HCT116 (cell line): ENCODE data around the gene ISCA2.

ENCODE experiments used
- ELF1 ChIP-seq: IDR thresholded peaks from 2 replicates; pipeline ENCODE4 v1.6.1; 2012; ENCODE audit warnings: low read depth, borderline replicate concordance
- EZH2 ChIP-seq: fragments of 200-600 bp; sonication (generic); IDR thresholded peaks from 2 replicates; pipeline ENCODE4 v1.6.1; 2017; ENCODE audit warnings: antibody characterized with exemption, mixed run types
- FOSL1 ChIP-seq: IDR thresholded peaks from 2 replicates; pipeline ENCODE4 v1.6.1; 2012; ENCODE audit warnings: low read depth
- POLR2A ChIP-seq: IDR thresholded peaks from 2 replicates; pipeline ENCODE4 v1.7.0; 2011; ENCODE audit warnings: borderline replicate concordance; ENCODE audit not compliant: insufficient read depth, insufficient read length; ENCODE audit errors: extremely low read depth
- POLR2AphosphoS5 ChIP-seq: IDR thresholded peaks from 2 replicates; pipeline ENCODE4 v1.6.1; 2011; ENCODE audit warnings: mild to moderate bottlenecking, low read depth, low read length, moderate library complexity
- RAD21 ChIP-seq: IDR thresholded peaks from 2 replicates; pipeline ENCODE4 v1.6.1; 2012; ENCODE audit warnings: low read depth, mild to moderate bottlenecking
- ZNF274 ChIP-seq: fragments of 200-500 bp; sonication (Bioruptor generic); IDR thresholded peaks from 2 replicates; pipeline ENCODE4 v1.6.1; 2014; ENCODE audit warnings: mild to moderate bottlenecking, low read depth, low read length, inconsistent platforms
- TF ChIP-seq, protein P1 (sequence below), 3 experiments: fragments of 200-600 bp in 1 of 3; sonication (generic) in 1 of 3; IDR thresholded peaks in 2 of 3; conservative IDR thresholded peaks in 1 of 3; 2 replicates each; pipeline ENCODE4 v1.5.1; 2012 to 2017; ENCODE audit warnings: low read depth in 2 of 3, low read length in 2 of 3, antibody characterized with exemption in 1 of 3, borderline replicate concordance in 1 of 3, control low read depth in 1 of 3, mild to moderate bottlenecking in 1 of 3, mixed read lengths in 1 of 3, mixed run types in 1 of 3, moderate library complexity in 1 of 3; ENCODE audit not compliant: insufficient read depth in 1 of 3
- TF ChIP-seq, protein P2 (sequence below): IDR thresholded peaks from 2 replicates; pipeline ENCODE4 v1.6.1; 2012
- TF ChIP-seq, protein P3 (sequence below): IDR thresholded peaks from 2 replicates; pipeline ENCODE4 v1.6.1; 2012; ENCODE audit warnings: low read depth
- TF ChIP-seq, protein P4 (sequence below): IDR thresholded peaks from 2 replicates; pipeline ENCODE4 v1.6.1; 2011; ENCODE audit warnings: mild to moderate bottlenecking, low read length, moderate library complexity; ENCODE audit not compliant: insufficient replicate concordance; ENCODE audit errors: extremely low read depth

DNA sequence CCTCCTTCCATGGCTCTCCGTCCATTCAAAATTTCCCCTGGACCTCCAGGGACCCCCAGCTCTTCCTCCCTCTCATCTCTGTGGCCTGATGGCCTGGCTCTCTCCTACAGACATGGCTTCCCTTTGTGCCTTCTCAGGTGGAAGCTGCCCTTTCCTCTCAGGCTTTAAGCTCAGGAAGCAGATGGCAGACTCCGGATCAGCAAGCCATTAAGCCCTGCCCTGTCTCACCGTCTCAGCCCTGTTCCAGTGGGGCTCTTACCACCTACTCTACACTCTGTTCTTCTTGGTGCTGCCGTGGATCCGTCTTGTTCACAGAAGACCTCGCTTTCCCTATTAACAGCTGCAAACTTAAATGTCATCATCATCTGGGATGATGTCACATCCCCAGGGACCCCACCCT, 33.6 kb upstream of the ISCA2 start:
- TF ChIP-seq ZNF274 (no peak), ELF1 (no peak), EZH2 (no peak), POLR2A (no peak), RAD21 (no peak), FOSL1 (no peak), POLR2AphosphoS5 (no peak)
- TF ChIP-seq, protein P1, sequence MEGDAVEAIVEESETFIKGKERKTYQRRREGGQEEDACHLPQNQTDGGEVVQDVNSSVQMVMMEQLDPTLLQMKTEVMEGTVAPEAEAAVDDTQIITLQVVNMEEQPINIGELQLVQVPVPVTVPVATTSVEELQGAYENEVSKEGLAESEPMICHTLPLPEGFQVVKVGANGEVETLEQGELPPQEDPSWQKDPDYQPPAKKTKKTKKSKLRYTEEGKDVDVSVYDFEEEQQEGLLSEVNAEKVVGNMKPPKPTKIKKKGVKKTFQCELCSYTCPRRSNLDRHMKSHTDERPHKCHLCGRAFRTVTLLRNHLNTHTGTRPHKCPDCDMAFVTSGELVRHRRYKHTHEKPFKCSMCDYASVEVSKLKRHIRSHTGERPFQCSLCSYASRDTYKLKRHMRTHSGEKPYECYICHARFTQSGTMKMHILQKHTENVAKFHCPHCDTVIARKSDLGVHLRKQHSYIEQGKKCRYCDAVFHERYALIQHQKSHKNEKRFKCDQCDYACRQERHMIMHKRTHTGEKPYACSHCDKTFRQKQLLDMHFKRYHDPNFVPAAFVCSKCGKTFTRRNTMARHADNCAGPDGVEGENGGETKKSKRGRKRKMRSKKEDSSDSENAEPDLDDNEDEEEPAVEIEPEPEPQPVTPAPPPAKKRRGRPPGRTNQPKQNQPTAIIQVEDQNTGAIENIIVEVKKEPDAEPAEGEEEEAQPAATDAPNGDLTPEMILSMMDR (IDR thresholded peaks at IDR 0.05 in 2 of 3, conservative IDR thresholded peaks at IDR 0.05 in 1 of 3; ENCODE audit: borderline replicate concordance in 1 of 3, insufficient read depth in 1 of 3, low read depth in 2 of 3, low read length in 2 of 3) = no peak
- TF ChIP-seq, protein P2, sequence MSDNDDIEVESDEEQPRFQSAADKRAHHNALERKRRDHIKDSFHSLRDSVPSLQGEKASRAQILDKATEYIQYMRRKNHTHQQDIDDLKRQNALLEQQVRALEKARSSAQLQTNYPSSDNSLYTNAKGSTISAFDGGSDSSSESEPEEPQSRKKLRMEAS = no peak
- TF ChIP-seq, protein P3, sequence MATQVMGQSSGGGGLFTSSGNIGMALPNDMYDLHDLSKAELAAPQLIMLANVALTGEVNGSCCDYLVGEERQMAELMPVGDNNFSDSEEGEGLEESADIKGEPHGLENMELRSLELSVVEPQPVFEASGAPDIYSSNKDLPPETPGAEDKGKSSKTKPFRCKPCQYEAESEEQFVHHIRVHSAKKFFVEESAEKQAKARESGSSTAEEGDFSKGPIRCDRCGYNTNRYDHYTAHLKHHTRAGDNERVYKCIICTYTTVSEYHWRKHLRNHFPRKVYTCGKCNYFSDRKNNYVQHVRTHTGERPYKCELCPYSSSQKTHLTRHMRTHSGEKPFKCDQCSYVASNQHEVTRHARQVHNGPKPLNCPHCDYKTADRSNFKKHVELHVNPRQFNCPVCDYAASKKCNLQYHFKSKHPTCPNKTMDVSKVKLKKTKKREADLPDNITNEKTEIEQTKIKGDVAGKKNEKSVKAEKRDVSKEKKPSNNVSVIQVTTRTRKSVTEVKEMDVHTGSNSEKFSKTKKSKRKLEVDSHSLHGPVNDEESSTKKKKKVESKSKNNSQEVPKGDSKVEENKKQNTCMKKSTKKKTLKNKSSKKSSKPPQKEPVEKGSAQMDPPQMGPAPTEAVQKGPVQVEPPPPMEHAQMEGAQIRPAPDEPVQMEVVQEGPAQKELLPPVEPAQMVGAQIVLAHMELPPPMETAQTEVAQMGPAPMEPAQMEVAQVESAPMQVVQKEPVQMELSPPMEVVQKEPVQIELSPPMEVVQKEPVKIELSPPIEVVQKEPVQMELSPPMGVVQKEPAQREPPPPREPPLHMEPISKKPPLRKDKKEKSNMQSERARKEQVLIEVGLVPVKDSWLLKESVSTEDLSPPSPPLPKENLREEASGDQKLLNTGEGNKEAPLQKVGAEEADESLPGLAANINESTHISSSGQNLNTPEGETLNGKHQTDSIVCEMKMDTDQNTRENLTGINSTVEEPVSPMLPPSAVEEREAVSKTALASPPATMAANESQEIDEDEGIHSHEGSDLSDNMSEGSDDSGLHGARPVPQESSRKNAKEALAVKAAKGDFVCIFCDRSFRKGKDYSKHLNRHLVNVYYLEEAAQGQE = no peak
- TF ChIP-seq, protein P4, sequence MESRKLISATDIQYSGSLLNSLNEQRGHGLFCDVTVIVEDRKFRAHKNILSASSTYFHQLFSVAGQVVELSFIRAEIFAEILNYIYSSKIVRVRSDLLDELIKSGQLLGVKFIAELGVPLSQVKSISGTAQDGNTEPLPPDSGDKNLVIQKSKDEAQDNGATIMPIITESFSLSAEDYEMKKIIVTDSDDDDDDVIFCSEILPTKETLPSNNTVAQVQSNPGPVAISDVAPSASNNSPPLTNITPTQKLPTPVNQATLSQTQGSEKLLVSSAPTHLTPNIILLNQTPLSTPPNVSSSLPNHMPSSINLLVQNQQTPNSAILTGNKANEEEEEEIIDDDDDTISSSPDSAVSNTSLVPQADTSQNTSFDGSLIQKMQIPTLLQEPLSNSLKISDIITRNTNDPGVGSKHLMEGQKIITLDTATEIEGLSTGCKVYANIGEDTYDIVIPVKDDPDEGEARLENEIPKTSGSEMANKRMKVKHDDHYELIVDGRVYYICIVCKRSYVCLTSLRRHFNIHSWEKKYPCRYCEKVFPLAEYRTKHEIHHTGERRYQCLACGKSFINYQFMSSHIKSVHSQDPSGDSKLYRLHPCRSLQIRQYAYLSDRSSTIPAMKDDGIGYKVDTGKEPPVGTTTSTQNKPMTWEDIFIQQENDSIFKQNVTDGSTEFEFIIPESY = no peak
